C4-2B (cell line): ENCODE measurements around the gene PRXL2A.
A peak's percentile ranks its signal among the peaks of the same experiment; 100 is the strongest.

Experiments
- H3K27ac ChIP-seq: fragments of 450-650 bp; 2 replicates; pipeline ENCODE4 v1.5.1; 2017
- CTCF ChIP-seq: fragments of 450-650 bp; conservative IDR thresholded peaks from 2 replicates; pipeline ENCODE4 v1.5.1; 2017; ENCODE audit warnings: mild to moderate bottlenecking
- ZFX ChIP-seq: fragments of 450-650 bp; IDR thresholded peaks from 2 replicates; pipeline ENCODE4 v1.6.1; 2017

The PRXL2A gene

GRCh38 chr10:80470266-80470665, 61.9 kb downstream of the PRXL2A start:
- H3K27ac ChIP-seq: peak overlapping the region; percentile 83
- TF ChIP-seq CTCF (no peak), ZFX (no peak)

- peak overlapping the region; percentile 3; the same call in 1 of the 2 replicates for H3K27ac ChIP-seq
- no peak for TF ChIP-seq ZFX
- TF ChIP-seq CTCF: no peak
Observed at GRCh38 chr10:80471001-80471400, 62.6 kb downstream of the PRXL2A start.

GRCh38 chr10:80471715-80472233, 63.4 kb downstream of the PRXL2A start:
- H3K27ac ChIP-seq: no peak overlapping the region
- TF ChIP-seq ZFX: no peak
- TF ChIP-seq CTCF: no peak

GRCh38 chr10:80472234-80473095, 64.1 kb downstream of the PRXL2A start:
- no peak for TF ChIP-seq ZFX
- TF ChIP-seq CTCF: no peak
- no peak overlapping the region for H3K27ac ChIP-seq

GRCh38 chr10:80473096-80473657, 64.8 kb downstream of the PRXL2A start:
- TF ChIP-seq ZFX: no peak
- TF ChIP-seq CTCF: no peak
- peak overlapping the region; percentile 7; the same call in 1 of the 2 replicates for H3K27ac ChIP-seq

GRCh38 chr10:80473692-80474596, 65.6 kb downstream of the PRXL2A start:
- no peak overlapping the region for H3K27ac ChIP-seq
- TF ChIP-seq ZFX (no peak), CTCF (no peak)

GRCh38 chr10:80474597-80474910, 66.2 kb downstream of the PRXL2A start:
- no peak overlapping the region for H3K27ac ChIP-seq

More at GRCh38 chr10:80474597-80474910, 66.2 kb downstream of the PRXL2A start:
- TF ChIP-seq ZFX: no peak
- no peak for TF ChIP-seq CTCF
